IMR-90 (cell line): Measurements from ENCODE around the gene TANGO6. TPM values are rescaled to one million over a fixed set of nuclear protein-coding genes. Genes with fewer than 3 reads are reported as not detected.

Experiments used
- ATAC-seq: fragments of 200-7000 bp; cut with Tn5 transposase; 2 replicates; pipeline ENCODE4 v1.9.1; 2020; ENCODE audit warnings: low read depth, mild to moderate bottlenecking, moderate library complexity
- BruUV-seq: library from RNA; stranded (reverse); fragments of 400-500 nt; replicated peaks from 2 replicates; lab custom pipeline; 2021; lab: Mats Ljungman, UMichigan
- CTCF ChIA-PET: fragments of 300-600 bp; formaldehyde crosslinking; extraction: SDS; loops from one replicate; lab custom pipeline; 2021; ENCODE audit warnings: antibody characterized with exemption; lab: Yijun Ruan, JAX
- POLR2A ChIA-PET: fragments of 300-600 bp; sonication (Branson Sonifier 250); formaldehyde crosslinking; loops from one replicate; lab custom pipeline; 2022; ENCODE audit warnings: antibody characterized with exemption; ENCODE audit not compliant: unreplicated experiment; lab: Charles Lee
- DNase-seq: peaks from one replicate; pipeline ENCODE4 v3.0.0; 2013
- H2AFZ ChIP-seq: replicated peaks from 2 replicates; pipeline ENCODE3; 2013; ENCODE audit warnings: low read length, mild to moderate bottlenecking; ENCODE audit not compliant: poor library complexity
- H2AK5ac ChIP-seq: 2 replicates; pipeline ENCODE4 v1.6.1; 2013; ENCODE audit warnings: low read depth, low read length, inconsistent platforms
- H2AK9ac ChIP-seq: replicated peaks from 2 replicates; pipeline ENCODE3; 2013; ENCODE audit warnings: mild to moderate bottlenecking, low read depth, low read length, moderate library complexity; ENCODE audit not compliant: poor library complexity
- H2BK120ac ChIP-seq: 2 replicates; pipeline ENCODE4 v1.6.1; 2013; ENCODE audit warnings: low read depth, low read length, inconsistent platforms
- H2BK15ac ChIP-seq: 3 replicates; pipeline ENCODE4 v1.6.1; 2013; ENCODE audit warnings: low read depth, low read length, inconsistent platforms
- H2BK20ac ChIP-seq: 2 replicates; pipeline ENCODE4 v1.6.1; 2013; ENCODE audit warnings: low read depth, mild to moderate bottlenecking, inconsistent platforms, low read length, moderate library complexity
- H2BK5ac ChIP-seq: 2 replicates; pipeline ENCODE4 v1.6.1; 2013; ENCODE audit warnings: mild to moderate bottlenecking, low read depth, low read length, inconsistent platforms; ENCODE audit not compliant: poor library complexity, severe bottlenecking
- H3K14ac ChIP-seq: replicated peaks from 2 replicates; pipeline ENCODE4 v1.6.1; 2013; ENCODE audit warnings: low read depth, low read length, inconsistent platforms
- H3K18ac ChIP-seq: 2 replicates; pipeline ENCODE4 v1.6.1; 2013; ENCODE audit warnings: low read depth, low read length, control low read depth
- H3K23ac ChIP-seq: 2 replicates; pipeline ENCODE4 v1.6.1; 2013; ENCODE audit warnings: low read depth, low read length, inconsistent platforms
- H3K27ac ChIP-seq: 2 replicates; pipeline ENCODE4 v1.5.1; 2013; ENCODE audit warnings: mild to moderate bottlenecking, control low read depth, low read length; ENCODE audit not compliant: insufficient read depth
- H3K27me3 ChIP-seq: 2 replicates; pipeline ENCODE4 v1.6.1; 2013; ENCODE audit warnings: low read length; ENCODE audit not compliant: control insufficient read depth, insufficient read depth
- H3K36me3 ChIP-seq: 2 replicates; pipeline ENCODE4 v1.6.1; 2013; ENCODE audit warnings: low read length, mixed read lengths; ENCODE audit not compliant: control insufficient read depth, insufficient read depth
- H3K4ac ChIP-seq: 2 replicates; pipeline ENCODE4 v1.6.1; 2013; ENCODE audit warnings: low read depth, low read length, inconsistent platforms
- H3K4me1 ChIP-seq: 2 replicates; pipeline ENCODE4 v1.6.1; 2013; ENCODE audit warnings: low read length, mixed read lengths; ENCODE audit not compliant: control insufficient read depth, insufficient read depth
- H3K4me2 ChIP-seq: 2 replicates; pipeline ENCODE4 v1.6.1; 2013; ENCODE audit warnings: low read depth, mild to moderate bottlenecking, control low read depth, low read length, moderate library complexity
- H3K4me3 ChIP-seq: 2 replicates; pipeline ENCODE4 v1.5.1; 2013; ENCODE audit warnings: low read depth, mild to moderate bottlenecking, control low read depth, low read length, moderate library complexity; ENCODE audit not compliant: insufficient read depth
- H3K56ac ChIP-seq: 2 replicates; pipeline ENCODE4 v1.6.1; 2013; ENCODE audit warnings: low read length, inconsistent platforms; ENCODE audit not compliant: insufficient read depth; ENCODE audit errors: extremely low read depth
- H3K79me1 ChIP-seq, 2 experiments: 2 replicates each; pipeline ENCODE4 v1.6.1; 2013; ENCODE audit warnings: low read length in 2 of 2, inconsistent platforms in 1 of 2, low read depth in 1 of 2
- H3K9ac ChIP-seq: 2 replicates; pipeline ENCODE4 v1.6.1; 2013; ENCODE audit warnings: low read depth, low read length, control low read depth
- H3K9me1 ChIP-seq: 2 replicates; pipeline ENCODE4 v1.6.1; 2013; ENCODE audit warnings: low read length, inconsistent platforms; ENCODE audit not compliant: insufficient read depth
- H3K9me3 ChIP-seq: 2 replicates; pipeline ENCODE4 v1.6.1; 2013; ENCODE audit warnings: low read length; ENCODE audit not compliant: control insufficient read depth, insufficient read depth
- H4K20me1 ChIP-seq: 2 replicates; pipeline ENCODE4 v1.6.1; 2013; ENCODE audit warnings: low read length, inconsistent platforms; ENCODE audit not compliant: insufficient read depth
- H4K5ac ChIP-seq: 2 replicates; pipeline ENCODE4 v1.6.1; 2013; ENCODE audit warnings: mild to moderate bottlenecking, low read depth, low read length, control low read depth
- H4K8ac ChIP-seq, 2 experiments: 2 replicates each; pipeline ENCODE4 v1.6.1; 2013; ENCODE audit warnings: low read depth in 2 of 2, low read length in 2 of 2, control low read depth in 1 of 2, inconsistent platforms in 1 of 2
- H4K91ac ChIP-seq: 2 replicates; pipeline ENCODE4 v1.6.1; 2013; ENCODE audit warnings: low read depth, low read length, inconsistent platforms; ENCODE audit not compliant: insufficient read depth
- BHLHE40 ChIP-seq: fragments of 150-350 bp; IDR thresholded peaks from 2 replicates; pipeline ENCODE4 v1.6.1; 2016; ENCODE audit warnings: mild to moderate bottlenecking, low read depth, low read length
- CEBPB ChIP-seq: IDR thresholded peaks from 2 replicates; pipeline ENCODE4 v1.6.1; 2012; ENCODE audit warnings: low read depth, low read length, improper control_type of control experiment
- CTCF ChIP-seq: conservative IDR thresholded peaks from 2 replicates; pipeline ENCODE4 v1.5.1; 2012; ENCODE audit warnings: mild to moderate bottlenecking, low read depth, low read length, improper control_type of control experiment
- MAFK ChIP-seq: IDR thresholded peaks from 2 replicates; pipeline ENCODE4 v1.6.1; 2012; ENCODE audit warnings: low read depth, low read length, improper control_type of control experiment
- MXI1 ChIP-seq: IDR thresholded peaks from 2 replicates; pipeline ENCODE4 v1.6.1; 2012; ENCODE audit warnings: low read depth, mild to moderate bottlenecking, low read length, moderate library complexity, borderline replicate concordance
- RAD21 ChIP-seq: IDR thresholded peaks from 2 replicates; pipeline ENCODE4 v1.6.1; 2012; ENCODE audit warnings: low read length, improper control_type of control experiment
- WGBS, 2 experiments: methylation state at CpG; one replicate each; pipeline versions ENCODE4 v1.1.5 to v1.1.7; 2013; ENCODE audit warnings: missing lambda C conversion rate in 2 of 2; ENCODE audit not compliant: insufficient read length in 1 of 2; ENCODE audit errors: extremely low coverage in 2 of 2; 5-methylcytosine and 5-hydroxymethylcytosine counted together
- dilution Hi-C: fragments of 300-500 bp; cut with HindIII; formaldehyde crosslinking; loops from one replicate; pipeline ENCODE4 v1.14.3; 2018; ENCODE audit warnings: low sequenced_read_pairs; ENCODE audit not compliant: unreplicated experiment
- in situ Hi-C: fragments of 300-500 bp; cut with MboI; formaldehyde crosslinking; loops from 3 replicates; pipeline ENCODE4 v1.14.3; 2019; ENCODE audit warnings: low sequenced_read_pairs, inconsistent platforms, mixed read lengths
- intact Hi-C: fragments of 100-400 bp; cut with micrococcal nuclease; formaldehyde crosslinking; loops from 2 replicates; pipeline ENCODE4 v1.10.0; 2022
- polyA plus RNA-seq, 3 experiments: library from polyadenylated mRNA; depleted of rRNA; stranded (reverse); fragments of >200 nt; gene quantifications; 2 replicates each; pipeline ENCODE4 v1.2.3, GENCODE V29; 2012; ENCODE audit warnings: low replicate concordance in 1 of 3
- total RNA-seq: library from RNA; depleted of rRNA; stranded (reverse); fragments of >200 nt; gene quantifications from 2 replicates; pipeline ENCODE4 v1.2.3, GENCODE V29; 2012

Gene TANGO6
- total and polyA plus RNA-seq, 2 of the 4 experiments (the other 2 are of a cell fraction) = 6.7 to 22.4 TPM

GRCh38 chr16:68951991-68952877 lies 108.9 kb downstream of the TANGO6 start:
- Histone ChIP-seq H3K36me3 (no peaks in the 10 kb centered on the region), H2BK5ac (no peak overlapping the region), H4K8ac (no peak overlapping the region), H3K4me3 (no peak overlapping the region), H3K23ac (no peak overlapping the region), H3K4me2 (no peak overlapping the region), H2AK9ac (no peak overlapping the region), H3K4me1 (peaks cover 2% of the 10 kb centered on the region; the same call in 1 of the 2 replicates), H3K9me3 (no peaks in the 10 kb centered on the region), H2AFZ (no peak overlapping the region), H3K18ac (no peak overlapping the region), H3K56ac (no peak overlapping the region), H3K4ac (no peak overlapping the region), H2BK120ac (no peak overlapping the region), H3K14ac (no peak overlapping the region), H4K5ac (no peak overlapping the region), H2AK5ac (no peak overlapping the region), H3K9ac (no peak overlapping the region), H3K27ac (no peak overlapping the region), H2BK20ac (no peak overlapping the region), H3K27me3 (no peaks in the 10 kb centered on the region), H2BK15ac (no peak overlapping the region), H4K91ac (no peak overlapping the region), H3K79me1 (no peaks in the 10 kb centered on the region), H4K20me1 (peaks cover 3% of the 10 kb centered on the region; the same call in 1 of the 2 replicates), H3K9me1 (no peaks in the 10 kb centered on the region)
- in situ Hi-C loops = no loop called here
- ChIA-PET POLR2A (no interaction called here), CTCF (interaction anchor here (0.6 kb wide), 1 partner anchor 172 kb away, joined by 7 read pairs; no protein-coding TSS in a partner anchor)
- ATAC-seq (peak; percentile 17; the same call in 1 of the 2 replicates), DNase-seq (peak; percentile 24)
- intact Hi-C loops = no loop called here
- no peak for TF ChIP-seq MXI1
- no peak for TF ChIP-seq CTCF
- TF ChIP-seq RAD21 = no peak
- TF ChIP-seq BHLHE40 = no peak
- no peak for TF ChIP-seq MAFK
- no peak for TF ChIP-seq CEBPB
- WGBS, 2 experiments = no CpG with 5 or more reads among the region's 2 CpGs
- dilution Hi-C loops = no loop called here
- no TSS peak for BruUV-seq
